ENCODE measurements around the gene CNOT4. TPM values are rescaled to one million over a fixed set of nuclear protein-coding genes. Genes with fewer than 3 reads are reported as not detected.

CNOT4 gene
- total and polyA plus RNA-seq, 2 of the 8 experiments (the other 6 are each of a cell fraction or from before 2014, with no cell fraction given): 10.9 to 25.8 TPM

GRCh38 chr7:135317676-135318325 lies 192.1 kb downstream of the CNOT4 start:
- no peak overlapping the region for H2BK20ac ChIP-seq (ENCODE audit: low read length)
- H3K79me1 ChIP-seq (ENCODE audit: low read depth, low read length): no peaks in the 10 kb centered on the region
- no peak overlapping the region for H2BK120ac ChIP-seq (replicated peaks; ENCODE audit: low read depth, low read length)
- no peaks in the 10 kb centered on the region for H3K23me2 ChIP-seq (ENCODE audit: low read depth, low read length)
- no peak overlapping the region for H3K9ac ChIP-seq (replicated peaks in 1 of 4; ENCODE audit: extremely low read depth in 1 of 4, low read depth in 3 of 4, low read length in 3 of 4)
- H3K4me2 ChIP-seq (ENCODE audit: insufficient read depth in 1 of 2, low read depth in 2 of 2, low read length in 2 of 2): no peak overlapping the region
- H2BK12ac ChIP-seq (ENCODE audit: low read depth, low read length): no peak overlapping the region
- peak overlapping the region; percentile 93; the same call in 1 of the 2 replicates for H2AFZ ChIP-seq (ENCODE audit: low read length)
- no peaks in the 10 kb centered on the region for H3K79me2 ChIP-seq (ENCODE audit: control insufficient read depth in 1 of 2, insufficient read depth in 2 of 2, low read length in 2 of 2)
- ChIA-PET POLR2A (ENCODE audit: partially characterized antibody) (interaction anchor here (0.8 kb wide), 1 partner anchor 14 kb away, joined by 3 read pairs; no protein-coding TSS in a partner anchor), CTCF (ENCODE audit: partially characterized antibody) (interaction anchor here (0.9 to 7.1 kb wide), 7 partner anchors 17 to 60 kb away, joined by 3 to 42 read pairs (median 4); no protein-coding TSS in a partner anchor)
- H4K5ac ChIP-seq (ENCODE audit: insufficient read length, low read depth, low read length): no peak overlapping the region
- H2BK15ac ChIP-seq (ENCODE audit: low read length): no peak overlapping the region
- no peaks in the 10 kb centered on the region for H3K4me1 ChIP-seq (replicated peaks in 1 of 4; ENCODE audit: control insufficient read depth in 3 of 4, insufficient read depth in 4 of 4, low read length in 3 of 4)
- H3K4ac ChIP-seq (replicated peaks; ENCODE audit: insufficient read length, low read depth, low read length): no peak overlapping the region
- no peaks in the 10 kb centered on the region for H4K20me1 ChIP-seq (replicated peaks in 1 of 2; ENCODE audit: control insufficient read depth in 1 of 2, insufficient read depth in 2 of 2, low read length in 2 of 2)
- H3K4me3 ChIP-seq (ENCODE audit: extremely low read depth in 1 of 4, insufficient read depth in 2 of 4, low read depth in 3 of 4, low read length in 4 of 4): no peak overlapping the region
- FAIRE-seq (no peak), DNase-seq (ENCODE audit: low read depth in 1 of 2, low spot score in 2 of 2) (no peak)
- no peaks in the 10 kb centered on the region for H3K9me3 ChIP-seq (ENCODE audit: insufficient read depth in 2 of 2, low read depth in 1 of 2, low read length in 1 of 2)
- 81% methylated on average over 10 of the region's 10 CpGs; no CpG with 5 or more reads in 1 of the 2 experiments for WGBS, 2 experiments (ENCODE audit: extremely low coverage in 1 of 2, insufficient coverage in 1 of 2, insufficient read length in 1 of 2, insufficient replicate concordance in 2 of 2, low coverage in 1 of 2, low lambda C conversion rate in 2 of 2, missing lambda C conversion rate in 1 of 2)
- H3K27me3 ChIP-seq (replicated peaks in 1 of 4; ENCODE audit: control insufficient read depth in 3 of 4, extremely low read depth in 1 of 4, insufficient read depth in 3 of 4, low read length in 3 of 4): no peaks in the 10 kb centered on the region
- H2BK5ac ChIP-seq (ENCODE audit: low read depth, low read length): no peak overlapping the region
- H3K14ac ChIP-seq (ENCODE audit: insufficient read length): no peak overlapping the region
- H3K36me3 ChIP-seq (ENCODE audit: control insufficient read depth in 2 of 4, insufficient read depth in 4 of 4, low read length in 3 of 4): no peaks in the 10 kb centered on the region; a peak in 1 of 8 replicates
- H3K56ac ChIP-seq (replicated peaks; ENCODE audit: insufficient read length, low read depth, low read length): no peak overlapping the region
- no peak overlapping the region for H4K91ac ChIP-seq (replicated peaks; ENCODE audit: insufficient read length, low read length)
- no peak overlapping the region for H3K23ac ChIP-seq (ENCODE audit: insufficient read length)
- no peak overlapping the region for H3K27ac ChIP-seq (ENCODE audit: low read depth, low read length)
- H4K8ac ChIP-seq (ENCODE audit: extremely low read depth, insufficient read depth, low read length): no peak overlapping the region
- H2AK5ac ChIP-seq (ENCODE audit: low read depth, low read length): no peak overlapping the region
- H3K18ac ChIP-seq (ENCODE audit: extremely low read depth, low read length): no peak overlapping the region
- TF ChIP-seq BACH1 (IDR thresholded peaks at IDR 0.05; ENCODE audit: low read length): no peak
